Left hindlimb (tissue), 1 donor: Measurements from ENCODE around the gene EIF4A2.

Experiments used
- DNase-seq: peaks from one replicate; pipeline ENCODE4 v3.0.0-alpha.2; 2018

EIF4A2 gene

DNA sequence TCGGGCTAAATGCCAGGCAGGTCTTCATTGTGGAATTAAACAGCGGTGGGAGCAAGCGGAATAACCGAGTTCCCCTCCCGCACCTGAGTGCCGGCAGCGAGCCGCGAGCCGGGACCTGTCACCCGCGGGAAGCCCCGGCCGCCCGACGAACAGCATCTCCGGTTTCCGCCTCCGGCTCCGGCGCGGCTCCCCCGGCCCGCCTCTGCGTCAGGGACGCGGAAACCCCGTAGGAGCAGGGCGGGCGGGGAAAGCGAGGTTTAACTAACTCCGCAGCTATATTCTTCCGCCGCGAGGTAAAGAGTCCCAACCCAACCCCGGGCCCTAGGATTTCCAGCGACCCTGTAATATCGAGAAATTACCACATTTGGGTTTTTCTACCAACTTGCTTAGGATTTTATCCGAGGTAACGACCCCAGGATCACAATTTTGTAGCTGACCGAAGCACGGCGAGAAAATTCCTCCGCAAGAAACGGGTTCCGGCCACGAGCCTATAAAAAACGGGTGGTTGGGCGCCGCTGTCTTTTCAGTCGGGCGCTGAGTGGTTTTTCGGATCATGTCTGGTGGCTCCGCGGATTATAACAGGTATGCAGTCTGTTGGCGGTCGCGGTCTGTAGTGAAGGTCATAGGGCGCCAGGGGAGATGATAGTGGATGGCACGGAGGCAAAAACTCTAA is at the start of gene EIF4A2:
Gene EIF4A2, plus strand, starts transcription at position 520 of the 673 bp plus-strand sequence. Its CDS starts 34 bp downstream, at position 554.
- peak; percentile 91 for DNase-seq

DNA sequence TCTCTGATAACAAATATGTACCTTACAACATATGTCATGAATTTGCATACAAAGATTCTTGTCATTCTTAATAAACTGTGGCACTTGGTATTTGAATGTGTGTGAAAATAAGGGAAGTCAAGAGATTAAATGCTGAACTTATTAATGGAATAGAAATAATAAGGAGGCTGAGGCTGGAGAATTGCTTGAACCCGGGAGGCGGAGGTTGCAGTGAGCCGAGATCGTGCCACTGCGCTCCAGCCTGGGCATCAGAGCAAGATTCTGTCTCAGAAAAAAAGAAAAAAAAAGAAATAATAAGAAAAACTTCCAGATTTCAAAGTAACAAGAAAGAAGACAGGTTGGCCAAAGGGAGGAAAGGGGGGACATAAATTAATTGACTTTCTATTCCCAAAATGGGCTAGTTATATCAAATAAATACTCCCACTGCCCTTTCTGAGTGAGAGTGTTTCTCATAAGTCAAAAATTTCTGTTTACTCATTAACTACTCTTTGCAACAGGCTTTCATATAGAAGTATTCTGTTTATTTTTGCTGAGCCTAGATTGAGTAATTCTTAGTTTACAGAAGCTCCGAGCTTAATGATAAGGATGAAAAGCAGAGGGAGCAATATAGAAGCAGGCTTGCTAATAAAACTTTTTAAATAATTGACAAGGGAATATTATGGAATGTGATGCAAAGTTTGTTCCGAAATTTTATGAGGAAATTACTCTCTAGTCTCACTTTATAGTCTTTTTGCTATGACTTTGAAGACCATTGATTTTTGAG is 40.6 kb upstream of the EIF4A2 start:
- DNase-seq: no peak

GRCh38 chr3:186743666-186744065 is 39.7 kb upstream of the EIF4A2 start:
- no peak for DNase-seq

GRCh38 chr3:186746008-186746407 is 37.4 kb upstream of the EIF4A2 start:
- peak; percentile 36 for DNase-seq

DNA sequence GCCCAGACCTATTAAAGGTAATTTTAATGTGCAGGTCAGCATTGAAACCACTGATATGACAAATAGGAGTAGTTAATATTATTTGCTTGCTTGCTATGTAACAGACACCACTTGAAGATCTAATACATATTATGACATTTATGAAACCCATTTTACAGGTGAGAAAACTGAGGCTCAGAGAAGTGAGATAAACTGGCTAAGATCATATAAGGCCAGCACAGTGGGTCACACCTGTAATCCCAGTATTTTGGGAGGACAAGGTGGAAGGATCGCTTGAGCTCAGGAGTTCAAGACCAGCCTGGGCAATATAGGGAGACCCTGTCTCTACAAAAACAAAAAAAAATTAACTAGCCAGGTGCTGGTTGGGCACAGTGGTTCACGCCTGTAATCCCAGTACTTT is 33.1 kb upstream of the EIF4A2 start:
- no peak for DNase-seq

DNA sequence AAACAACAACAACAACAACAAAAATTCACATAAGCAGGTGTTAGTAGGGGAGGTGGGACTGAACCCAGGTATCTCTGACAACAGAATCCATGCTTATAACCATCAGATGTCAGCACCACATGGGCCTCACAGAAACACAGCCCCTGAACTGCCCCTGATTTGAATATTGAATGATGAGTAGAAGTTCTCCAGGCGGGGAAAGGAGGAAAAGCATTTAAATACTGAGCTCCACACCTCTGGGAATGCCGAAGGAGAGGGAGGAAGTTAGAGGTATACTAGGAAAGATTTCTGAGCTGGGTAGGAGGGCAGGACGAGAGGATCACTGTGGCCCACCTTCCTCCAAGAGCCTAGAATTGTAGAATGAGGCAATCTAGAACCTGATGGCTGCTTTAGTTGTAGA is 31.9 kb upstream of the EIF4A2 start:
- DNase-seq: no peak

- no peak for DNase-seq
Observed at GRCh38 chr3:186754006-186754405, 29.4 kb upstream of the EIF4A2 start.

GRCh38 chr3:186754871-186755270 is 28.5 kb upstream of the EIF4A2 start:
- DNase-seq: no peak

- no peak for DNase-seq
Observed at GRCh38 chr3:186757214-186757613, 26.2 kb upstream of the EIF4A2 start.

GRCh38 chr3:186757686-186758220 is 25.6 kb upstream of the EIF4A2 start:
- no peak for DNase-seq

- no peak for DNase-seq
Observed at GRCh38 chr3:186759231-186759930, 24.0 kb upstream of the EIF4A2 start.

GRCh38 chr3:186760141-186760833 is 23.1 kb upstream of the EIF4A2 start:
- no peak for DNase-seq

GRCh38 chr3:186760897-186761447 is 22.4 kb upstream of the EIF4A2 start:
- DNase-seq: no peak

DNA sequence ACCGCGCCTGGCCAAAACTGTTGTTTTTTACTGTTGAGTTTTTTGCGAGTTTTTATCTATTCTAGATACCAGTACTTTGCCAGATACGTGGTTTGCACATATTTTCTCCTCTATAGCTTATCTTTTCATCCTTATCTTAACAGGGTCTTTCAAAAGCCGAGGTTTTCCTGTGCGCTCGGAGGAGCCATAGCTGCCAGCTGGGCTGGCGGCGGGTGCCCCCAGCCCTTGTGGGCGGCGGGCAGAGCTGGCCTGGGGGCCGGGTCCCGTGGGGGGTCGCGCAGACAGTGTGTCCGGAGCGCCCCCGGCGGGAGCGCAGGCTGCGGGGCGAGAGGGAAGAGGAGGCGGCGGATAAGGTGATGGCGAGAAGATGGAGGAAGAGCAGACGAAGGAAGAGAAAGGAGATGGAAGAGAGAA is 11.1 kb upstream of the EIF4A2 start:
- DNase-seq: no peak

DNA sequence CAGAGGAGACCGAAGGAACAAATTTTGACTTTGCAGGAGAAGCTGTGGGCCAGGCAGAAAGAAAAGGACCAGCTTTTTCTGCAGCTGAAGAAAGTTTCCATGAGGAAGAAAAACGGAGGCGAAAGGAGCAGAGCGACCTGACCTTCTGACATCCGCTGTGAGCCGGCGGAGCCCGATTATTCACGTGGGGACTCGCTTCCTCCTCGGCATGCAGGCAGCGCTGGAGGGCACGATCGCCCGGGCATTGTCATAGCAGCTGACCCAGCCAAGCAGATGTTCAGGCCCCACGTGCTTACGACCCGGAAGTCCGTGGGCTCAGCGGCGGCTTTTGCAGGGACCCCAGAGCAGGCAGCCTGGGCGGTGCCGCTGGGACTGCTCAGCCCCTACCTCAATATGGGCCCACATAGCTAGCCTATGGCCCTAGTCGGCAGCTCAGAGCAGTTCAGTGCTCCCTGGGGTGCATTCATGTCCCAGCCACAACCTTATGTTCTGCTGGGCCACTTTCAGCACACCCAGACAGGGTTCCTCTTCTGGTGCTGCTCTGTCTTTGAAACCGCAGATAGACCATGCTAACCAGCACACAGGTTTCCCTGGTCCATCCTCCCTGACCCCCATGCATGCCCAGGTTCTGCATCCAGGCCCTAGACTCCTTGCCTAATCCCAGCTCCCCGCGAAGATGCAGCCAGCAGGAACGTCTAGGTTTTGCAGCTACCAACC is 10.5 kb upstream of the EIF4A2 start:
- DNase-seq: peak; percentile 66

DNA sequence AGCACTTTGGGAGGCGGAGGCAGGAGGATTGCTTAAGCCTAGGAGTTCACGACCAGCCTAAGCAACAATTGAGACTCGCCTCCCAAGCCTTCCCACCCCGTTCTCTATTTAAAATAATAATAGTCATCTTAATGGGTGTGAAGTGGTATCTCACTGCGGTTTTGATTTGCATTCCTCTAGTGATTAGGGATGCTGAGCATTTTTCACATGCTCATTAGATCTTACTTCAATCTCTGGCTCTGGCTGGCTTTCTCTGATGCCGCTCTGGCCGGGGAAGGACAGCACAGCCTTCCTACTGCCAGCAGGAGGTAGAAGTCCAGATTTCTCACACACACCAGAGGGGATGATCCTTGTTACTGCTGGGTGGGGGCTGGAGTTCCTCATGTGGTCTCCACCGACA is 7.4 kb upstream of the EIF4A2 start:
- DNase-seq: no peak

DNA sequence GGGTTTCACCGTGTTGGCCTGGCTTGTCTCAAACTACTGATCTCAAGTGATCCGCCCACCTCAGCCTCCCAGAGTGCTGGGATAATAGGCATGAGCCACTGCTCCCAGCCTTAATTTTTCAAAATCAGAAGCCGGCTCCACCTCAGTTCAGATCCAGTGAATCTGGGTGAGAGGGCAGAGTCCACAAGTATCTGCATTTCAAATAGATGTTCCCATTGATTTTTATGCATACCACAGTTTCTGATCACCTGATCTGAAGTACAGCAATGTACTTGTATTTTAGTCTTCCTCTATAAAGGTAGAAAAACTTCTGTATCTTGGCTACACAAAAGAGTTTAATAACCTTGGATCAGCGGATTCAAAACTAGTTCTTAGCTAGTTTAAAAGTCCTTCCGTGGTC is 4.2 kb upstream of the EIF4A2 start:
- DNase-seq: no peak

- DNase-seq: no peak
Observed at GRCh38 chr3:186782542-186783057, 777 bp upstream of the EIF4A2 start.

DNA sequence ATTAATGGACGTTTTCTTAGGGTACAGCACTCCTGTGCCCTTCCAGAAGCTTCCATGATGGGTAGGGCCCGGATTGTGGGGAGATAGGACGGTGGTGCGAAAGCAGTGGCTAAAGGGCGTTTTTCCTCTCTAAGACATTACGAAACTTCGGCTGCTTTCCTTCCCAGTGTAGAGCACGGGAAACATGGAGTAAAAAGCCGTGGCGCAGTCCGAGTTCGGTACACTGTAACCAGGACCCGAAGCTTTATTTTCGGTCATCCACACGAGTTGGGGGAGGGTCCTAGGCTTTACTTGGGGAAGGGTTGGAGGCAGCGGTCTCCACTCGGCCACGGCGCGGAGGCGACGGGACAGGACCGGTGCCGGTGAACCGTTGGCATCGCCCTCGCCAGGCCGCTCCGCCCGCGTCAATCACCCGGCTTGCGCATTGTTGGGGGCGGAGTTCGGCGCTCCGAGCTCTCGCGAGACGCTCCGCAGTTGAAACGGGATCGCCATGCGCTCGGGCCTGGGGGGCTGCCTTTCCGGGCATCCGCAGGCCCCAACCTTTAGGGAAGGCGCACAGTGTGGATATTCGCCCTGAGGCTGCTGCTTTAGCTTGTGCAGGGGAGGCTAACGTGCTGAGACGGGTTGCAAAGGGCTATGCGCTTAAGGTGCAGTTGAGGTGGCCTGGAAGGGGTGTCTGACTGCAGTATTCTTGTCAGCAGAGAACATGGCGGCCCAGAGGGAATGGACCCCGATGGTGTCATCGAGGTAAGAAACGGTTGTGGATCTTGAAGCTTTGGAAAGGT is 546 bp downstream of the EIF4A2 start:
- DNase-seq: peak; percentile 87

GRCh38 chr3:186784820-186785494 is 1.6 kb downstream of the EIF4A2 start:
- no peak for DNase-seq
